Measurements from ENCODE around the gene CPT1A.

The CPT1A gene

GRCh38 chr11:68772936-68773335 lies 68.8 kb downstream of the CPT1A start:
- no peak overlapping the region for H3K4me3 ChIP-seq (ENCODE audit: low read depth, low read length)
- TF ChIP-seq MYC (IDR thresholded peaks at IDR 0.05; ENCODE audit: low read depth, low read length): no peak
- no peak for TF ChIP-seq POLR2A (IDR thresholded peaks at IDR 0.05; ENCODE audit: extremely low read depth, insufficient read length)
- TF ChIP-seq CTCF (IDR thresholded peaks at IDR 0.05; ENCODE audit: low read depth, low read length): no peak
- no peak for TF ChIP-seq MAX (IDR thresholded peaks at IDR 0.05; ENCODE audit: low read depth, low read length)
- no peak for DNase-seq (ENCODE audit: low read depth)

- DNase-seq (ENCODE audit: low read depth): no peak
- H3K4me3 ChIP-seq (ENCODE audit: low read depth, low read length): no peak overlapping the region
- TF ChIP-seq POLR2A (IDR thresholded peaks at IDR 0.05; ENCODE audit: extremely low read depth, insufficient read length) (no peak), MYC (IDR thresholded peaks at IDR 0.05; ENCODE audit: low read depth, low read length) (no peak), MAX (IDR thresholded peaks at IDR 0.05; ENCODE audit: low read depth, low read length) (no peak)
These were observed 70.9 kb downstream of the CPT1A start for GRCh38 chr11:68770781-68771180.

GRCh38 chr11:68767672-68768071 lies 74.0 kb downstream of the CPT1A start:
- no peak overlapping the region for H3K4me3 ChIP-seq (ENCODE audit: low read depth, low read length)
- TF ChIP-seq MAX (IDR thresholded peaks at IDR 0.05; ENCODE audit: low read depth, low read length): no peak
- no peak for TF ChIP-seq POLR2A (IDR thresholded peaks at IDR 0.05; ENCODE audit: extremely low read depth, insufficient read length)
- TF ChIP-seq CTCF (IDR thresholded peaks at IDR 0.05; ENCODE audit: low read depth, low read length): no peak
- TF ChIP-seq MYC (IDR thresholded peaks at IDR 0.05; ENCODE audit: low read depth, low read length): no peak
- no peak for DNase-seq (ENCODE audit: low read depth)

GRCh38 chr11:68766786-68767185 lies 74.9 kb downstream of the CPT1A start:
- TF ChIP-seq MAX (IDR thresholded peaks at IDR 0.05; ENCODE audit: low read depth, low read length) (no peak), MYC (IDR thresholded peaks at IDR 0.05; ENCODE audit: low read depth, low read length) (no peak)
- no peak for DNase-seq (ENCODE audit: low read depth)
- H3K4me3 ChIP-seq (ENCODE audit: low read depth, low read length): no peak overlapping the region

- TF ChIP-seq MYC (IDR thresholded peaks at IDR 0.05; ENCODE audit: low read depth, low read length): no peak
- no peak for TF ChIP-seq CTCF (IDR thresholded peaks at IDR 0.05; ENCODE audit: low read depth, low read length)
- TF ChIP-seq MAX (IDR thresholded peaks at IDR 0.05; ENCODE audit: low read depth, low read length): no peak
- TF ChIP-seq POLR2A (IDR thresholded peaks at IDR 0.05; ENCODE audit: extremely low read depth, insufficient read length): no peak
- no peak for DNase-seq (ENCODE audit: low read depth)
- no peak overlapping the region for H3K4me3 ChIP-seq (ENCODE audit: low read depth, low read length)
These were observed 77.0 kb downstream of the CPT1A start for GRCh38 chr11:68764746-68765145.

- no peak overlapping the region for H3K4me3 ChIP-seq (ENCODE audit: low read depth, low read length)
- TF ChIP-seq CTCF (IDR thresholded peaks at IDR 0.05; ENCODE audit: low read depth, low read length) (no peak), MAX (IDR thresholded peaks at IDR 0.05; ENCODE audit: low read depth, low read length) (no peak), MYC (IDR thresholded peaks at IDR 0.05; ENCODE audit: low read depth, low read length) (no peak), POLR2A (IDR thresholded peaks at IDR 0.05; ENCODE audit: extremely low read depth, insufficient read length) (no peak)
- no peak for DNase-seq (ENCODE audit: low read depth)
These were observed 77.6 kb downstream of the CPT1A start for GRCh38 chr11:68763926-68764657.
